ENCODE measurements around the gene OR11H12.
"Not testable (repeated sequence)": the region's sequence is repeated elsewhere in the genome, so short reads cannot be mapped to it uniquely, and the experiment has no call there.

The OR11H12 gene

GRCh38 chr14:18600817-18601216 is at the start of gene OR11H12:
TSS of gene OR11H12 (plus strand) at chr14:18601117. CDS start at chr14:18601117, 0 bp downstream.
- not testable (repeated sequence) for H3K4me3 ChIP-seq (ENCODE audit: low read depth, low read length); H3K27me3 ChIP-seq (ENCODE audit: control insufficient read depth, insufficient read depth, low read length); H3K36me3 ChIP-seq (ENCODE audit: control insufficient read depth, insufficient read depth, low read length); H3K9me3 ChIP-seq (ENCODE audit: control insufficient read depth, insufficient read depth, low read length); H3K4me1 ChIP-seq (ENCODE audit: control insufficient read depth, insufficient read depth, low read length); H3K9ac ChIP-seq (ENCODE audit: low read depth, low read length)

GRCh38 chr14:18582908-18583307 is 18.0 kb upstream of the OR11H12 start:
- not testable (repeated sequence) for H3K4me3 ChIP-seq (ENCODE audit: low read depth, low read length); H3K4me1 ChIP-seq (ENCODE audit: control insufficient read depth, insufficient read depth, low read length)

GRCh38 chr14:18626610-18627213 is 25.8 kb downstream of the OR11H12 start:
- not testable (repeated sequence) for H3K9me3 ChIP-seq (ENCODE audit: control insufficient read depth, insufficient read depth, low read length); H3K4me3 ChIP-seq (ENCODE audit: low read depth, low read length); H3K9ac ChIP-seq (ENCODE audit: low read depth, low read length); H3K4me1 ChIP-seq (ENCODE audit: control insufficient read depth, insufficient read depth, low read length); H3K36me3 ChIP-seq (ENCODE audit: control insufficient read depth, insufficient read depth, low read length); H3K27me3 ChIP-seq (ENCODE audit: control insufficient read depth, insufficient read depth, low read length)

More at GRCh38 chr14:18582908-18583307, 18.0 kb upstream of the OR11H12 start:
- H3K36me3 ChIP-seq (ENCODE audit: control insufficient read depth, insufficient read depth, low read length); H3K9ac ChIP-seq (ENCODE audit: low read depth, low read length); H3K9me3 ChIP-seq (ENCODE audit: control insufficient read depth, insufficient read depth, low read length); H3K27me3 ChIP-seq (ENCODE audit: control insufficient read depth, insufficient read depth, low read length): not testable (repeated sequence)

GRCh38 chr14:18636066-18636465 is 35.1 kb downstream of the OR11H12 start:
- H3K36me3 ChIP-seq (ENCODE audit: control insufficient read depth, insufficient read depth, low read length); H3K4me1 ChIP-seq (ENCODE audit: control insufficient read depth, insufficient read depth, low read length); H3K27me3 ChIP-seq (ENCODE audit: control insufficient read depth, insufficient read depth, low read length); H3K9ac ChIP-seq (ENCODE audit: low read depth, low read length); H3K4me3 ChIP-seq (ENCODE audit: low read depth, low read length); H3K9me3 ChIP-seq (ENCODE audit: control insufficient read depth, insufficient read depth, low read length): not testable (repeated sequence)

GRCh38 chr14:18638032-18638431 is 37.1 kb downstream of the OR11H12 start:
- not testable (repeated sequence) for H3K9me3 ChIP-seq (ENCODE audit: control insufficient read depth, insufficient read depth, low read length); H3K4me3 ChIP-seq (ENCODE audit: low read depth, low read length); H3K9ac ChIP-seq (ENCODE audit: low read depth, low read length); H3K36me3 ChIP-seq (ENCODE audit: control insufficient read depth, insufficient read depth, low read length); H3K27me3 ChIP-seq (ENCODE audit: control insufficient read depth, insufficient read depth, low read length); H3K4me1 ChIP-seq (ENCODE audit: control insufficient read depth, insufficient read depth, low read length)

GRCh38 chr14:18638785-18639184 is 37.9 kb downstream of the OR11H12 start:
- not testable (repeated sequence) for H3K4me3 ChIP-seq (ENCODE audit: low read depth, low read length); H3K9ac ChIP-seq (ENCODE audit: low read depth, low read length); H3K27me3 ChIP-seq (ENCODE audit: control insufficient read depth, insufficient read depth, low read length); H3K4me1 ChIP-seq (ENCODE audit: control insufficient read depth, insufficient read depth, low read length); H3K36me3 ChIP-seq (ENCODE audit: control insufficient read depth, insufficient read depth, low read length); H3K9me3 ChIP-seq (ENCODE audit: control insufficient read depth, insufficient read depth, low read length)

- H3K4me1 ChIP-seq (ENCODE audit: control insufficient read depth, insufficient read depth, low read length); H3K9ac ChIP-seq (ENCODE audit: low read depth, low read length); H3K4me3 ChIP-seq (ENCODE audit: low read depth, low read length); H3K9me3 ChIP-seq (ENCODE audit: control insufficient read depth, insufficient read depth, low read length); H3K27me3 ChIP-seq (ENCODE audit: control insufficient read depth, insufficient read depth, low read length); H3K36me3 ChIP-seq (ENCODE audit: control insufficient read depth, insufficient read depth, low read length): not testable (repeated sequence)
Observed at GRCh38 chr14:18646075-18646730, 45.3 kb downstream of the OR11H12 start.

All from iPS-15b (cell line).